GM12874 (cell line): ENCODE measurements around the gene RPL37.
A peak's percentile ranks its signal among the peaks of the same experiment; 100 is the strongest.

Source experiments
- TF ChIP-seq, protein P1 (sequence below): IDR thresholded peaks from 2 replicates; pipeline ENCODE4 v1.5.1; 2011; ENCODE audit warnings: low read depth, mild to moderate bottlenecking, control low read depth, low read length, moderate library complexity; ENCODE audit not compliant: insufficient read depth

RPL37 gene

DNA sequence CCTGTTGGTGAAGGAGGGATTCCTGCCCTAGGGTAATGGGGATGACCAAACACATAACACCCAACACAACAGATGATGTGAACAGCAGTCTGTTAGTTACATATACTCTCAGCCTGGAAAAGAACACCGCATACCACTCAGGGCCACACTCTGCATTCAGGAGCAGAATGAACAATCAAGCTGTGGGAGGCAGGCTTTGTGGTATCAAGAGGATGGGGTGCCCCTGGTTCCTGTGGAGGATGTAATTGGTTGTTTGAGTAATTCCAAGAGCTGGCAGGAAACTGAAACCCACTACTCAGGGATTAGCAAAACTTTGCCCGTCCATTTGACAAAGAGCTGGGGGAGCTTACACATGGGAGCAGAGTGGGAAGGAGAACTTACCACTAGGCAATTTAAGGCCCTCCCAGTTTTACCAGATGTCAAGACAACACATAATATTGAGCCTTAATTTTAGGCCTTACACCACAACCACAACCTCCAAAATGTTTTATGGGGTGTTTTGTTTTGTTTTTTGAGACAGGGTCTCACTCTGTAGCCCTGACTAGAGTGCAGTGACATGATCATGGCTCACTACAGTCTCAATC is 21.2 kb downstream of the RPL37 start:
- TF ChIP-seq, protein P1, sequence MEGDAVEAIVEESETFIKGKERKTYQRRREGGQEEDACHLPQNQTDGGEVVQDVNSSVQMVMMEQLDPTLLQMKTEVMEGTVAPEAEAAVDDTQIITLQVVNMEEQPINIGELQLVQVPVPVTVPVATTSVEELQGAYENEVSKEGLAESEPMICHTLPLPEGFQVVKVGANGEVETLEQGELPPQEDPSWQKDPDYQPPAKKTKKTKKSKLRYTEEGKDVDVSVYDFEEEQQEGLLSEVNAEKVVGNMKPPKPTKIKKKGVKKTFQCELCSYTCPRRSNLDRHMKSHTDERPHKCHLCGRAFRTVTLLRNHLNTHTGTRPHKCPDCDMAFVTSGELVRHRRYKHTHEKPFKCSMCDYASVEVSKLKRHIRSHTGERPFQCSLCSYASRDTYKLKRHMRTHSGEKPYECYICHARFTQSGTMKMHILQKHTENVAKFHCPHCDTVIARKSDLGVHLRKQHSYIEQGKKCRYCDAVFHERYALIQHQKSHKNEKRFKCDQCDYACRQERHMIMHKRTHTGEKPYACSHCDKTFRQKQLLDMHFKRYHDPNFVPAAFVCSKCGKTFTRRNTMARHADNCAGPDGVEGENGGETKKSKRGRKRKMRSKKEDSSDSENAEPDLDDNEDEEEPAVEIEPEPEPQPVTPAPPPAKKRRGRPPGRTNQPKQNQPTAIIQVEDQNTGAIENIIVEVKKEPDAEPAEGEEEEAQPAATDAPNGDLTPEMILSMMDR: no peak

DNA sequence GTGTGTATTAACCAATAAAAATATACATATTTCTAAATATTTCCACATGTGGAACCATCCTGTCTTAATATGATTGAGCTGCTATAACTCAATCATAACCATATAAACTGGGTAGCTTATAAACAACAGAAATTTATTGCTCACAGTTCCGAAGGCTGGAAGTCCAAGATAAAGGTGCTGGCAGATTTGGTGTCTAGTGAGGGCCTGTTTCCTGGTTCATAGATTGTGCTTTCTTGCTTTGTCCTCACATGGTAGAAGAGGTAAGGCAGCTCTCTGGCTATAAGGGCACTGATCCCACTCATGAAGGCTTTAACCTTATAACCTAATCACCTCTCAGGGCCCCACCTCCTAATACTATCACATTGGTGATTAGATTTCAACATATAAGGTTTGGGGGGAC is 22.9 kb downstream of the RPL37 start:
- TF ChIP-seq, protein P1: no peak

DNA sequence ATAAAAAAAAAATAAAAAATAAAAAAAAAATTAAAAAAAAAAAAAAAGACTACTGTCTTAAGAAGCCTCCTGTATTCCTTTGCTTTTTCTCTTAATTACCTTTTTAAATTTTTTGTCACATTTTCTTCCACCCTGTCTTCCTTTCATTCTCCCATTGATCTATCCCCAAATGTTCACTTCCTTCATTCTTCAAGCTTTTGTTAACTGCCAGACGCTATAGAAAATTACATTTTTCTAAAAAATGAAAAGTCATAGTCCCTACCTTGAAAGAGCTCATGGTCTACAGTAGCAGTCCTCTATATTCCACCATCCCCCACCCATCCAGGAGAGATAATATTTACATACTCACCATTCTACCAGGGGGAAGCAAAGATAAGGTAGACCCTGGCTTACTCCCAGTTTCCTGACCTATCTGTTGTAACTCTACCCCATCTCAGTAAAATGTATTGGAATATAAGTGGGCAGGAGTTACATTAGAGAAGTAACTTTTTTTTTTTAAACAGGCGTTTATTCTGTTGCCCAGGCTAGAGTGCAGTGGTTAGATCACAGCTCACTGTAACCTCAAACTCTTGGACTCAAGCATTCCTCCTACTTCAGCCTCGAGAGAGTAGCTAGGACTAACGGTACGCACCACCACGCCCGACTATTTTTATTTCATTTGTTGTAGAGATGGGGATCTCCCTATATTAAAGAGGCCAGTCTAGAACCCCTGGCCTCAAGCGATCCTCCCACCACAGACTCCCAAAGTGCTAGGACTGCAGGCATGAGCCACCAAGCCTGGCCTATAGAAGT is 33.1 kb downstream of the RPL37 start:
- TF ChIP-seq, protein P1: no peak

DNA sequence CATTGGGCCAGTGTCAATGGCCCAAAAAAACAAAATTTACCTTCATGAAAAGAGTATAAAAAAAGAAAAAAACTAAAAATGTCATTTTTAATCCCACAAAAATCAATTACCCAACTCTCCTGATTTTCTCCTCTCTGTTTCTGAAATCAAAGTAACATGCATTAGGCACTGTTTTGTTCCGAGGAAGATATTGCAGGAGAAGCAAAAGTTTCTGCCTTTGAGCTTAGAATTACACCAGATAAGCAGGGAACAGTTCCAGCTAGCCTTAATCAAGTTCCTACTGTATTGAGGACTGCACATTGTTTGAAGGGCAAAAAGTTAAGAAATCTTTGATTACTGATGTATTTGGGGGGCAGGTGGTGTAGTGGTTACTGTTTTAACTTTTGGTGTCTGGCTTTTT is 35.8 kb downstream of the RPL37 start:
- TF ChIP-seq, protein P1: no peak

DNA sequence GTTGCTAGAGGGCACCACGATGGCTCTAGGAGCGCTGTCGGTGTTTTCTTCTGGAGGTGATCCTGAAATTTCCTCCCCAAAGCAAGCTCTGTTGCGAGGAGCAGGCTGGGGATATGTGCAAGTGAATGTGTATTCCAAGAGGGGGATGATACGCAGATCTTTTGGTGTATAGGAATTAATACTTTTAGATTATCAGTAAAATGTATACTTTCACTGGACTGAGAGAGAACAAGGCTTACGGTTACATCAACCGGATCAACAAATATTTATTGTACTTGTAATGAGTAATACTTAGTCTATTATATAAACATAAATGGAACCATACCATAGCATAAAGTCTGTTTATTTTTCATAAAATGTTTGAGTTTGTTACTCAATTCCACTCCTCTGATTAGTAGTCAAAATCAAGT is 36.2 kb downstream of the RPL37 start:
- TF ChIP-seq, protein P1: no peak

DNA sequence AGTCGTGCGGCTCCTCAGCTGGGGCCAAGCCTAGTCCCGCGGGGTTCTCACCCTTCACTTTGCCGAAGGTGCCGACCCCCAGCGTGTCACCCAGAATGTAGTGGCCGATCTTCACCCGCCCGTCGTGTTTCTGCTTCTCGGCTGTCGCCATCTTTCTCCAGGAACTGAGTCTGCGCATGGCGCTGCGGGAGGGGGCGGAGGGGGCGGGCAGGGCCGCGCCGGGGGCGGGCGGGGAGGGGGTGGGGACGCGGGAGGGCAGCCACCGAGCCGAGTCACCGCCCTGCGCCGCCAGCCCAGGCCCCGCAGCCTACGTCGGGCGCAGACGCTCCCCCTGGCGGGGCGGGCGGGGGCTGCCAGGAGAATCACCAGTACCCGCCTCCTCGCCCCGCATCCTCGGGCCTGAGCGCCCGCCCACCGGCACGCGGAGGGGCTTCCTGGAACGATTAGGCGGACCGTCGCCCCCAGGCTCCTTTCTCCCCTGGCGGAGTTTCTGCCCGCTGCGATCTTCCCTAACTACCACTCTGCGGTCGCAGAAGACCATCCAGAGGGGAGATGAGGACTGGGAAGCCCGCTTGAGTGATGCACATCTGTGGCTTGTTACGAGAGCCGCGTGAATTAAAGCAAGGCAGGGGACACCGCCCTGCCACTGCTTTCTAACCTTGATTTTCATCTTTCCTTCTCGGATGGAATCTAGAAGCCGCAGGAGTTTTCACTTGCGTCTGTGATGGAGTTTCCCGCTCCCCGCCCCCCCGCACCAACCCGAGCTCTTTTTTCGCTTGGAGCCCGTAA is 36.8 kb downstream of the RPL37 start, which contains the start of gene PRKAA1:
TSS of gene PRKAA1 (minus strand) at position 363 of the 789 bp plus-strand sequence. CDS start at position 178, 185 bp downstream.
- TF ChIP-seq, protein P1: peak; percentile 79
